HG03025 (cell line): Measurements from ENCODE around the gene LRCH1.
"Not testable (repeated sequence)": the region's sequence is repeated elsewhere in the genome, so short reads cannot be mapped to it uniquely, and the experiment has no call there.

Experiments used
- ATAC-seq: cut with Tn5 transposase; IDR thresholded peaks from one replicate; pipeline ENCODE4 v1.9.1; 2021; ENCODE audit warnings: mild to moderate bottlenecking, moderate library complexity; ENCODE audit not compliant: unreplicated experiment, low FRiP score

Gene LRCH1, protein sequence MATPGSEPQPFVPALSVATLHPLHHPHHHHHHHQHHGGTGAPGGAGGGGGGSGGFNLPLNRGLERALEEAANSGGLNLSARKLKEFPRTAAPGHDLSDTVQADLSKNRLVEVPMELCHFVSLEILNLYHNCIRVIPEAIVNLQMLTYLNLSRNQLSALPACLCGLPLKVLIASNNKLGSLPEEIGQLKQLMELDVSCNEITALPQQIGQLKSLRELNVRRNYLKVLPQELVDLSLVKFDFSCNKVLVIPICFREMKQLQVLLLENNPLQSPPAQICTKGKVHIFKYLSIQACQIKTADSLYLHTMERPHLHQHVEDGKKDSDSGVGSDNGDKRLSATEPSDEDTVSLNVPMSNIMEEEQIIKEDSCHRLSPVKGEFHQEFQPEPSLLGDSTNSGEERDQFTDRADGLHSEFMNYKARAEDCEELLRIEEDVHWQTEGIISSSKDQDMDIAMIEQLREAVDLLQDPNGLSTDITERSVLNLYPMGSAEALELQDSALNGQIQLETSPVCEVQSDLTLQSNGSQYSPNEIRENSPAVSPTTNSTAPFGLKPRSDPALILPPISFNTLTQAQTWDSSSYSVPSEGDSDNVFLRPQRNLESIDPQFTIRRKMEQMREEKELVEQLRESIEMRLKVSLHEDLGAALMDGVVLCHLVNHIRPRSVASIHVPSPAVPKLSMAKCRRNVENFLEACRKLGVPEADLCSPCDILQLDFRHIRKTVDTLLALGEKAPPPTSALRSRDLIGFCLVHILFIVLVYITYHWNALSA

DNA sequence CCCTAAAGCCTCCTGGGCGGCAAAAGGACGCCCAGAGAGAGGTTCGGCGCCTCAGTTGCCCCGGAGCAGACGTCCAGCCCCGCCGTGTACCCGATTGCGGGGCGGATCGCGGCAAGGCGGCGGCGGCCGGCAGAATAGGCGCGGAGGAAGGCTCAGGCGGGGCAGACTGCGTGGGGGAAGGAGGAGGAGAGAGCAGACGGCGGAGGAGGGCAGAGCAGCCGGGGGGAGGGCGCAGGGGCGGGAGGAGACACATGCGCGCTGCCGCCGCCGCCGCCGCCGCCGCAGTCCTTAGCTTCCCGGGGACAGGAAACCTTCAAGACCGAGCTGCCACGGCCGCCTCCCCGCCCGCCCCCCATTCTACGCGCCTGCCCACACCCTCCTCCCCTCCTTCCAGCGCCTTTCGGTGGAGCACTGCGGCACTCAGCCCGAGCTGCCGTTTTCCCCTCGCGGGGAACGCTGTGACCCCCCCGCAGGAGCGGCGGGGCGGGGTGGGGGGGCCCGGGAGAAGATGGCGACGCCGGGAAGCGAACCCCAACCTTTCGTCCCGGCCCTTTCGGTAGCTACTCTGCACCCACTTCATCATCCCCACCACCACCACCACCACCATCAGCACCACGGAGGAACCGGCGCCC is at the start of gene LRCH1:
Gene LRCH1 (plus strand): TSS at position 282 of the 632 bp plus-strand sequence. CDS start 227 bp downstream, at position 509.
- peak; percentile 63 for ATAC-seq

DNA sequence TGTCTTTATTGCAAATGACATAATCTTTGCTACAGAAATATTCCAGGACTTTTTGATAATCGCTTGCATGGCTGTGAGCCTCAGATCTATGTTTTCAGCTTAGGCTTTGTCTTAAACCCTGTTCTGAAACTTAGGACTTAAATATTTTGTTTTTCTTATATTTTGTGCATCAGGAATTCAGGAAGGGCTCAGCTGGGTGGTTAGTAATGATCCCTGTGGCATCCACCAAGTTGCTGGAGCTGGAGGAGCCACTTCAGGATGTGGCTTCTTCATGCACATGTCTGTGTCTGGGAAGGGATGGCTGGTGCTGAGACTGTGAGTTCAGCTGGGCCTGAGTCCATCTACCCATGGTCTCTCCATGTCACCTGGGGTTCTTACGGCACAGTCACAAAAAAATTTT is 48.9 kb upstream of the LRCH1 start:
- ATAC-seq = no peak

DNA sequence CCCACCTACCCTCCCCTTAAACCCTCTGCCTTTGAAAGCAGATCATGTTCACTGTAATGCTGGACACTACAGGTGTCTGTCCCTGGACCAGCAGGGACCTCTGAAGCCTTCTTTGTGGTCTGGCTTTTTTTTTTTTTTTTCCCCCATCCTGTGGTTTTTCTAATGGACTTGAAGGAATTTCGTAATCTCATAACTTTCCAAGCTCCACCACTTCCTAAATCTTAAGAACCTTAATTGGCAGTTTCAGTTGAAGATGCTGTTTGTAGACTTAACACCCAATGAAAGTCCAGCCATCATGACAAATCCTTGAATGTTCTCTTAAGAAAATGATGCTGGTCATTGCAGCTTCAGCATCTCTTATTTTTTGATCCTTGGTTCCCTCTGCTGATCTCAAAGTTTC is 45.0 kb upstream of the LRCH1 start:
- ATAC-seq = no peak

DNA sequence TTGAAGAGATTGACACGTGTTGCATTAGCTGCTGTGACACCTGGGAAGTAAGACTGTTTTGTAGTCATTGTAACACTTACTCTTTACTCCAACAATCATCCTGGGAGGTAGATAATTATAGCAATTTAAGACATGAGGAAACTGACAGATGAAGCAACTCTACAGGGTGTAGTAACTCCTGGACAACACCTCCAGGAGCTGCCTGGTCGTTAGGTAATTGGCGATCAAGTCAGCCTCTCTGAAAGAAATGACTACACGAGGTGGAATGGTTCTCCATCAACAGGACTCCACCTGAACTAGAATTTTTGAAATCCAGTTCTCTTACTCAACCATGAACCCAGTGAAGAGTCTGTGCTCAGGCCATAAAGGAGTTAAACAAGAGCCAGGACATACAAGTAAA is 43.0 kb upstream of the LRCH1 start:
- no peak for ATAC-seq

DNA sequence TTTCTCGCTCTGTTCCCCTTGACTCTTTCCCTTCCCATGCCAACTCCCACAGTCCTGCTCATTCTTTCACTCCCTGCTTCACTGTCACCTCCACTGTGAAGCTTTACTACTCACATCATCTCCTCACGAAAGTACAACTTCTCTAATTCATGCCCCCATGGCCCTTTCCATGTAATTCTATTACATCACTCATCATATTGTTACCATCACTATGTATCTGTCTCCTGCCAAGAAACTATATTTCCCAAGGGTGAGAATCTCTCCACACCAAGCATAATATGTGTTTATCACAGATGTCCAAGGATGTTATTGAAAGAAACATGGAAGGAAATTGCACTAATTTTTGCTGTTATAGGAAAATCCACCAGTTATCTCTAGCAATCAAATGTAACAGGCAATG is 37.2 kb upstream of the LRCH1 start:
- no peak for ATAC-seq

DNA sequence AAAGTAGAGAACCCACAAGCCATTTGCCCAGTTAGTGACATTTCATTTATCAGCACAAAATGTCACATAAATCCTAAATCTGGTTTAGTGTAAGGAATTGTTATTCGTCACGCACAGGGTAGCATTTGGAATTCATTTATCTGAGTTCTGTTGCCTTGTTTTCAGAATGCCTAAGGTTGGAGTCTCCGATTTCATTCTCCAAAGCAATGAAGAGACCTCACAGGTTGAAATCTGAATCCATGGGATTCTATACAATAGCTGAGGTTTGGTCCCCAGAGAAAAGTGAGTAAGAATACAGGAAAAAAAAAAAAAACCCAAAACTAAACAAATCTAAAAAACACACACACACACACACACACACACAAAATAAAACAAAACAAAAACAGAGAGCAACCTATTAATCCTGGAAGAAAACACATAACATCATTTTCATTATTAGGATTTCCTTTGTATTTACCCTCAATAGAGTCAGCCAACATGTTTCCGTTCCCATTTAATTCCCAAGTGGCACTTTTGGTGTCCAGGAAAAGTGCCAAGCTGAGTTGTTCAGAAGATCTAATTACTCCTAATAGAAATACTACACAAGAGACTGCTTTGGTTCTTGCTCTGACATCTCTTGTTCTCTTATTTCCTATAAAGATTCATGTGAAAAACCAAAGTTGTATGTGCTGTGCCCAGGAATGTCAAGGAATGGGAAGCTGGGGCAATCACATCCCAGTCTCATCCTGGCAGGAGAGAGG is 36.2 kb upstream of the LRCH1 start:
- no peak for ATAC-seq

DNA sequence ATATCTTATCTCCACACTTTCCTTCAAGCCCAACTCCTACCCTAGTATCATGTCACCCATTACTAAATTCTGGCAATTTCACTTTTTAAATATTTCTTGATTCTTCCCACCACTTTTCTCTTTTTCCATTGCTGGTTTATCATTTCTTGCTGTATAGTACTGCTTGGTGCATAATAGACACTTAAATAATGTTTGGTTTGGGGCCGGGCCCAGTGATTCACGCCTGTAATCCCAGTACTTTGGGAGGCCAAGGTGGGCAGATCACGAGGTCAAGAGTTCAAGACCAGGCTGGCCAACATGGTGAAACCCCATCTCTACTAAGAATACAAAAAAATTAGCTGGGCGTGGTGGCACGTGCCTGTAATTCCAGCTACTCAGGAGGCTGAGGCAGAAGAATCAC is 35.2 kb upstream of the LRCH1 start:
- not testable (repeated sequence) for ATAC-seq

DNA sequence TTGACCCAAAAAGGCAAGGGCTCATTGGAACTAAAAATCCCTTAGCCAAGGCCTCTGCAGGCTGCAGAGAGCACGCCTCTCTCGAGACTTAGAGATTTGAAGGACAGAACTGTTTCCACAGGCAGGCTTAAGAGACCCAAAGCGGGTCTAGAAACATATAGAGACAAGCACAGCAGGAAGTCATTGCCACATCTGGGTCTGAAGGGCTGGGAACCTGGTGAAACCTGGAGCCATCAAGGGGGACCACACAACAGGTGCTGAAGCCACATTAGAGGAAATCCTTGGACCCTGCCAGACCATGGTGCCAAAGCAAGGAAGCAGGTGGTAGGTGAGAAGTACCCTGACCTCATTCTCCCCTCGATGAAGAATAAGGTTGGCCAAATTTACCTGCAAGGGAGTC is 33.8 kb upstream of the LRCH1 start:
- ATAC-seq = no peak

DNA sequence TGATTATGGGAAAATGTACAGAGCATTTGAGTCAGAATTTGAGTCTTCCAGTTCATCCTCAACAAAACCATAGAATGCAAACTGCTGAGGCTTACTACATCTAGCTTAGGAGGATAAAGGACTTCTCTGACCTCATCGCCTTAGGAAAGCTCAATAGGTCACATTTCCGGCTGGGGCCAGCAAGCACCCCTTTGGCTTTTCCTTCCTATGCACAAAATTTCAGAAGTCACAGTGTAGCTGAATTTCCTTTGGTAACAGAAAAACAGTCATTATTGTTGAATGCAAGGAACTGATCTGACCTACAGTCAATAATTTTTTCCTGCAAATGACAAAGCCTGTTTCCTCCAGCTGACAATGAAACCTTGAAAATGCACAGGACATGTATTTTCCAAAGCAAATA is 32.8 kb upstream of the LRCH1 start:
- ATAC-seq = no peak

DNA sequence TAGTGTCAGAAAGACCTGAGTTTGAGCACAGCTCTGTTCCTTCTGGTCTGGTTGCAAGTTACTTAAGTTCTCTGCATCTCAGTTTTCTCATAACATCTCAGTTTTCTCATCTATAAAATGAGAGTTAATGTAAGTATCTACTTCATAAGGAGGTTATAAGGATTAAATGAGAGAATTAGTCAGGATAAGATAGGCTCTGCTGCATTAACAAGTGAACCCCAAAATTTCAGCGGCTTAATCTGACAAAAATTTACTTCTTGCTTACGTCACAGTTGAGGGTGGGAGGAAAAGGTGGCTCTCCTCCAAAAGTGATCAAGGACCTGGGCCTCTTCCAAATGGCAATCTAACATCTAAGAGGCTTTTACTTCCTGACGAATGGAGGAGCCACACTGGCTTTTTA is 31.5 kb upstream of the LRCH1 start:
- no peak for ATAC-seq

DNA sequence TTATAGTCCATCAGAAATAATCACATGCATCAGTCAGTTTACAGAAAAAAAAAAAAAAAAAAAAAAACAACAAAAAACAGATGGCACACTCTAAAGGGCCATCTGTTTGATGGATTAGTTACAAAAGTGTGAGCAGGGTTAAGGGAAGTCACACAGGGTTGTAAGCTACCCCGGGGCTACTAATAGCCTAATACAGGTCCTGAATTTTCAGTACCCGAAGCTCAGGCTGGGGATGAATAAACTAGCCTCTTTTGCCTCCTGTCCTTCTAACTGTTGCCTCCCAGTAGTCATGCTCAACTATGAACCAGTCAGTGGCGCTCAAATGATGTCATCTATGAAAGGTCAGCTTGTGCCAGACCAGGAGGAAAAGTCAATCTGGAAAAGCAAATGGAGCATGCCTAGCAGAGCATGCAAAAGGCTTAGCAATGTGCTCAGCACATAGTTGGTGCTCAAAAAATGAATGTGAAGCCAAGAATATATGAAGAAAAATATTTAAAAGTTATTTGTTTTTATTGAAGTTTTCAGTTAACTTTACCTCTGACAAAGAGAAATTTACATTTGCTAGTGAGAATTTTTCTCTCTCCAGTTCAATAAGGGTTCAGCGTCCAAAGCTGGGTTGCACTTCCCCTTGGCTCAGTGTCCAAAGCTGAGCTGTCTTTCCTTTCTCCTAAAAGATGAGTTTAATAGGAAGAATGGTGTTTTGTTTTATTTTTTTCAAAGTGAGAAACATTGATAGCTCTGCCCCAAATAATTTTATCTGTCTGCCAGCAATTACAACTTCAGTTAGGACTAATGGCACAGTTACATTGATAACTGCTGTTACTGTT is 30.8 kb upstream of the LRCH1 start:
- no peak for ATAC-seq

DNA sequence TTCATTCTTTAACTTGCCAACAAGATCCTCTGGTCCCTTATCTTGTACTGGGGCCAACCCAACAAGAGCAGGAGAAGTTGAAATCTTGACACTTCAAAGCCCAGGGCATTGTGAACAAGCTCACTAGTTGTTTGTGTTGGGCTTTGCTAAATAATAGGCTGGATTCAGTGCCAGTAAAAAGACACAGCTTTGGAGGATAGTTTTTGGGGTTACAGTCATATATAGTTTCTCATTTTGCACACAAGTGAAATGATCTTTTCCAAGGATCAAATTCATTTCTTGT is 30.3 kb upstream of the LRCH1 start:
- ATAC-seq = no peak

DNA sequence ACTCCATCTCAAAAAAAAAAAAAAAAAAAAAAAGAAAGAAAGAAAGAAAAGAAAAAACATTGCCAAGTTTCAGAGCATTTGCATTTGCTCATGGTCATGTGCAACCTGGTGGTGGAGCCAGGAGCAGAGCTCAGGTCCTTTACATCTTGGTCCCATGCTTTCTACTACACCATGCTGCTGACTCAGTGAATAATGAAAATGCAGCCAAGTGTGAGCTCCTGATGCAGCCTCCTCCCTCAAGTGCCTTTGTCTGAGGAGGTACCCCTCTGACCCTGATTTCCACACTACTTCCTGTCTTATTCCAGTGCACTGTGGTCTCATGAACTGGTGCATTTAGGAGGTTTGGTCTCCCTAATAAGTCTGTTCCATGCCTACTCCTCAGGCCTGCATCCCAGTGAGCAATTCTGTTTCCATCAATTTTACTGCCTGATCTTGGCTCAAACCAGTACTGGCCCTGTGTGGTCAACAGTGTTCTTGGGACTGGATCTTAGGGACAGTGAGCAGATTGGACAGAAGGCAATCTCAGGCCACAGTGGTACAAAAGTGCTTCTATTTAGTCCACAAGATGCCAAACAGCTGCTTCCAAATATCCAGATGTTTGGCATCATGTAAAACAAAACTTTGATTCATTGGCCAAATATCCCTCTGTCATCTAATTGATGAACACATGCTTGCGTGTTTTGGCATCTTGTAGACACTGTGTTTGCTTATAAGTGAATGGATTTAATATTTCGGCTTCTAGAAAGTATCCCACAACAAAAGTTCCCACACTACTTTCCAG is 28.8 kb upstream of the LRCH1 start:
- ATAC-seq = no peak

DNA sequence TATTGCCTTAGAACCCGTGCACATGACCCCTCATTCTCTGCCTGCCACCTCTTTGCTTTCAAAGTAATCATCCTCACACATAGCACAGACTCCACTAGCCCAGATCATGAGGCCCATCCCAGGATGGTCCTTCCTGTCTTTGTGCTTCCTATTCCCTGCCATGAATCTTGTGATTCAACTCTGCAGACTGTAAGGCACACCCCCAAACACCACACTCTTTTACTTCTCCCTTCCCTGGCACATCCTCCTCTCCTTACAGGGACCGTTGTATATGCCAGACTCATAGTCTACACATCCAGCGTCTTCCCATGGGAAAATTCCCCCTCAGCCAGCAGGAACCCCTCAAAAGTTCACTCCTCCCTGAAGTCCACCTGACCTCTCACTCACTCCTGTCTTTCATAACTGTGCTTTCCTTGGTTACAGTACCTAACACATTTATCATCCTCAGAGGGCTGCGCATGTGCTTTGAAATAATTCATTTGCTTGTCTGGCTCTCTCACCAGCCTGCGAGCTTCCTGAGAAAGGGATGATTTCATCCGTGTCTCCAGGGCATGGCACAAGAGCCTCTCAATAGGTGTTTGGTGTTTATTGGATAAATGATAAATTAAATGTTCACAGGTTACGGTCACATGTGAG is 26.8 kb upstream of the LRCH1 start:
- ATAC-seq = no peak

DNA sequence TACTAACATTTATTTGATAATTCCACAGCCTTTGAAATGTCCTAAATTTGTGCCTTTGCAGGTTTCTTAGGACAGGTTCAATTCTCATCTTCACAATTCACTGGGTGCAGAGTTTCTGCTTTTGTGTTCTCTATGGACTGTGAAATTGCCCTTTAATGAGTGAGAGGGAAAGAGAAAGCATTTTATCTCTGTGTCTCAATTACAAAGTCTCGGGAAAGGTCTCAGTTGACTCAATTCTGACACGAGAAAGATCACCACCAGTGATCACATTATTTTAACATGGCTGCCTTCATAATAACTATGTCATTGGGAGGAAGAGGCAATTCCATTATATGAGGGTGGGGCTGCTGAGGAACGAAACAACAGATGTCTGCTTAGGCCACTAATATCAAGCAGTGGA is 26.2 kb upstream of the LRCH1 start:
- ATAC-seq = no peak

DNA sequence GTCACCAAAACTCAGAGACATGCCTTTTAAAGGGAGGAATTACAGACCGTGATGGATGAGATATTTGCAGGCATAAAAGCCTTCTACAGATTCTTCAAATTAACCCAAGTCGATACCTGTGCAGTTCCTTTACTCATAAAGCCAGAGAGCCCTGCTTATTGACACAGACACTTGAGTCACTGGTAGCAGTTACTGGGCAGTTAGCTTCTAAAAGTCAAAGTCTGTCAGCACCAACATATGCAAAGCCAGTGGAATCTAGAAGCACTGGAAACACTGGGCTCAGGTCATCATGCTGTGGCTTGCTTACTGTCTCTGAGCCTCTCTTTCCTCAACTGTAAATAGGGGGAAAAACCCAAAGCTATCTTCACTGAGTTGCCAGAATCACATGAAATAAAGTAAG is 25.7 kb upstream of the LRCH1 start:
- no peak for ATAC-seq

DNA sequence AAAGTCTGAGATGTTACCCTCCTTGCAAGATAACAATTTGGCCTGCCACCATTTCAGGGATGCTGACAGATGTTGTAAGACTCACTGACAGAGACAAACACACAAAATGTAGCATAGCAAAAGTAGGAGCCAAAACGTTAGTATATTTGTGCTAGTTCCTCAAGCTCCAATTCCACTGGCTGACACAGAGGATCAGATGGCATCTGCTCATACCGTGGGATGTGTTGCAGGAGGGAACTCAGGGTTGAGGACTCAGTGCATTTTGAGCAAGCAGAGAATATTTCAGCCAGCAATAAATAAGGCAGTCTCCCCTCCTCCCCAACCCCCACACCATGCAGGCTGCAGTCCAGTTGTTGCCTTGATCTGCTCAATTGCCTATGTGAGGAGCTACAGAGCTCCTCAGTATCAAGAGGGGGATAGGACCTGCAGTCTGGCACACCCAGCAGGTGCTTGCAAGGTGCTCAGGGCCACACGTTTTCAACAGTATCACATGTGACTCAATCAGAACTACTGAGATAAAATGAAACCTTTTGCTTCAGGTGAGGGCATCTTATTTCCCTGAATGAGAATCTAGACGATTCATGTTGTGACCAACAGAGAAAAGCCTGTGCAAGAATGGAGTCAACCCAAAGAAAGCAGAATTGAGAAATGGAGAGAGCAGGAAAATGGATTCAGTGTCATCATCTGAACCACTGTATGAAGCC is 23.6 kb upstream of the LRCH1 start:
- ATAC-seq = peak; percentile 51
